HepG2 (cell line): ENCODE measurements around the gene SLC39A1. TPM values are rescaled to one million over a fixed set of nuclear protein-coding genes. Genes with fewer than 3 reads are reported as not detected.
A peak's percentile ranks its signal among the peaks of the same experiment; 100 is the strongest.

ENCODE experiments used
- ARID4A ChIP-seq: sonication (generic); formaldehyde crosslinking; IDR thresholded peaks from 2 replicates; pipeline ENCODE4 v1.5.0; 2020; ENCODE audit warnings: mild to moderate bottlenecking, missing genetic modification reagents, borderline replicate concordance
- ATM ChIP-seq: fragments of 450-650 bp; IDR thresholded peaks from 2 replicates; pipeline ENCODE4 v1.7.1; 2017; ENCODE audit warnings: mild to moderate bottlenecking, borderline replicate concordance
- EED ChIP-seq: sonication (generic); formaldehyde crosslinking; IDR thresholded peaks from 2 replicates; pipeline ENCODE4 v1.5.0; 2020; ENCODE audit warnings: mild to moderate bottlenecking, missing genetic modification reagents
- HNF4A ChIP-seq: sonication (generic); formaldehyde crosslinking; IDR thresholded peaks from 2 replicates; pipeline ENCODE4 v1.4.0; 2020; ENCODE audit warnings: missing genetic modification reagents
- JUN ChIP-seq: sonication (generic); formaldehyde crosslinking; IDR thresholded peaks from 2 replicates; pipeline ENCODE4 v1.4.0; 2020; ENCODE audit warnings: mild to moderate bottlenecking, missing genetic modification reagents
- KMT2A ChIP-seq: sonication (generic); formaldehyde crosslinking; IDR thresholded peaks from 2 replicates; pipeline ENCODE4 v1.4.0; 2020; ENCODE audit warnings: missing genetic modification reagents
- MAFG ChIP-seq: sonication (generic); formaldehyde crosslinking; IDR thresholded peaks from 2 replicates; pipeline ENCODE4 v1.5.1; 2020; ENCODE audit warnings: mild to moderate bottlenecking, missing genetic modification reagents
- ZNF180 ChIP-seq: sonication (generic); formaldehyde crosslinking; IDR thresholded peaks from 2 replicates; pipeline ENCODE4 v1.4.0; 2020; ENCODE audit warnings: low read depth, missing genetic modification reagents, borderline replicate concordance
- ZNF264 ChIP-seq: sonication (generic); formaldehyde crosslinking; IDR thresholded peaks from 2 replicates; pipeline ENCODE4 v1.4.0; 2020; ENCODE audit warnings: missing genetic modification reagents
- ZNF609 ChIP-seq: sonication (generic); formaldehyde crosslinking; IDR thresholded peaks from 2 replicates; pipeline ENCODE4 v1.4.0; 2020; ENCODE audit warnings: mild to moderate bottlenecking, missing genetic modification reagents, borderline replicate concordance
- ZNF691 ChIP-seq: sonication (generic); formaldehyde crosslinking; IDR thresholded peaks from 2 replicates; pipeline ENCODE4 v1.4.0; 2020; ENCODE audit warnings: missing genetic modification reagents, low read depth, mild to moderate bottlenecking, borderline replicate concordance
- ZNF761 ChIP-seq: sonication (generic); formaldehyde crosslinking; conservative IDR thresholded peaks from 2 replicates; pipeline ENCODE4 v1.4.0; 2020; ENCODE audit warnings: mild to moderate bottlenecking, missing genetic modification reagents
- polyA plus RNA-seq, 8 experiments: library from polyadenylated mRNA; depleted of rRNA in 3 of 8; stranded (reverse) in 7 of 8; unstranded in 1 of 8; fragments of >200 nt; fragmentation: Illumina TruSeq in 4 of 8; extraction: Trizol in 4 of 8; gene quantifications; 2 replicates each; pipeline versions ENCODE4 v1.2.1 to v1.2.3, GENCODE V29; 2011 to 2016; ENCODE audit warnings: low read depth in 4 of 8, missing spikeins in 1 of 8, mixed read lengths in 1 of 8; ENCODE audit not compliant: insufficient read depth in 1 of 8
- total RNA-seq, 5 experiments: library from RNA; depleted of rRNA; stranded (reverse); fragments of >200 nt; fragmentation: Illumina TruSeq; extraction: Trizol; gene quantifications; 2 replicates each; pipeline ENCODE4 v1.2.3, GENCODE V29; 2016; ENCODE audit warnings: low read depth in 1 of 5
- TF ChIP-seq, protein P1 (sequence below): sonication (generic); formaldehyde crosslinking; IDR thresholded peaks from 2 replicates; pipeline ENCODE4 v1.4.0; 2020; ENCODE audit warnings: missing genetic modification reagents

The SLC39A1 gene
- total and polyA plus RNA-seq, 2 of the 13 experiments (the other 11 are each of a cell fraction or from before 2014, with no cell fraction given): 71.2 to 78.4 TPM

GRCh38 chr1:153967107-153967999 lies 4.0 kb upstream of the SLC39A1 start, which contains the start of gene CREB3L4 (continued):
- TF ChIP-seq, protein P1, sequence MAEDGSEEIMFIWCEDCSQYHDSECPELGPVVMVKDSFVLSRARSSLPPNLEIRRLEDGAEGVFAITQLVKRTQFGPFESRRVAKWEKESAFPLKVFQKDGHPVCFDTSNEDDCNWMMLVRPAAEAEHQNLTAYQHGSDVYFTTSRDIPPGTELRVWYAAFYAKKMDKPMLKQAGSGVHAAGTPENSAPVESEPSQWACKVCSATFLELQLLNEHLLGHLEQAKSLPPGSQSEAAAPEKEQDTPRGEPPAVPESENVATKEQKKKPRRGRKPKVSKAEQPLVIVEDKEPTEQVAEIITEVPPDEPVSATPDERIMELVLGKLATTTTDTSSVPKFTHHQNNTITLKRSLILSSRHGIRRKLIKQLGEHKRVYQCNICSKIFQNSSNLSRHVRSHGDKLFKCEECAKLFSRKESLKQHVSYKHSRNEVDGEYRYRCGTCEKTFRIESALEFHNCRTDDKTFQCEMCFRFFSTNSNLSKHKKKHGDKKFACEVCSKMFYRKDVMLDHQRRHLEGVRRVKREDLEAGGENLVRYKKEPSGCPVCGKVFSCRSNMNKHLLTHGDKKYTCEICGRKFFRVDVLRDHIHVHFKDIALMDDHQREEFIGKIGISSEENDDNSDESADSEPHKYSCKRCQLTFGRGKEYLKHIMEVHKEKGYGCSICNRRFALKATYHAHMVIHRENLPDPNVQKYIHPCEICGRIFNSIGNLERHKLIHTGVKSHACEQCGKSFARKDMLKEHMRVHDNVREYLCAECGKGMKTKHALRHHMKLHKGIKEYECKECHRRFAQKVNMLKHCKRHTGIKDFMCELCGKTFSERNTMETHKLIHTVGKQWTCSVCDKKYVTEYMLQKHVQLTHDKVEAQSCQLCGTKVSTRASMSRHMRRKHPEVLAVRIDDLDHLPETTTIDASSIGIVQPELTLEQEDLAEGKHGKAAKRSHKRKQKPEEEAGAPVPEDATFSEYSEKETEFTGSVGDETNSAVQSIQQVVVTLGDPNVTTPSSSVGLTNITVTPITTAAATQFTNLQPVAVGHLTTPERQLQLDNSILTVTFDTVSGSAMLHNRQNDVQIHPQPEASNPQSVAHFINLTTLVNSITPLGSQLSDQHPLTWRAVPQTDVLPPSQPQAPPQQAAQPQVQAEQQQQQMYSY (CRISPR knock-in tag): no peak
- TF ChIP-seq ZNF264 (CRISPR knock-in tag) (peak; percentile 17; the same call in 1 of the 2 replicates), ZNF180 (CRISPR knock-in tag) (no peak), ZNF761 (peak; percentile 98), ZNF609 (CRISPR knock-in tag) (no peak; the same call in 1 of the 2 replicates), EED (peak; percentile 91), KMT2A (CRISPR knock-in tag) (peak; percentile 86), ATM (no peak), MAFG (CRISPR knock-in tag) (no peak), JUN (CRISPR knock-in tag) (no peak), ZNF691 (CRISPR knock-in tag) (peak; percentile 63), ARID4A (CRISPR knock-in tag) (peak; percentile 91), HNF4A (CRISPR knock-in tag) (peak; percentile 11; the same call in 1 of the 2 replicates)
